ENCODE measurements around the gene CYP2W1. TPM values are rescaled to one million over a fixed set of nuclear protein-coding genes. Genes with fewer than 3 reads are reported as not detected.

CYP2W1 gene
- total RNA-seq, 1 experiment from 2014 or later, result not detected

GRCh38 chr7:988426-988911 lies 5.5 kb downstream of the CYP2W1 start:
- in situ Hi-C loops (cut with HindIII; ENCODE audit: low pct_unique_long_range_greater_than_20kb, low sequenced_read_pairs), result no loop called here
- no peak for DNase-seq (ENCODE audit: low read depth, low spot score)

- in situ Hi-C loops (cut with HindIII; ENCODE audit: low pct_unique_long_range_greater_than_20kb, low sequenced_read_pairs), result no loop called here
- no peak for DNase-seq (ENCODE audit: low read depth, low spot score)
These were observed 6.1 kb downstream of the CYP2W1 start for GRCh38 chr7:988963-989529.

GRCh38 chr7:990352-990932 lies 7.5 kb downstream of the CYP2W1 start:
- in situ Hi-C loops (cut with HindIII; ENCODE audit: low pct_unique_long_range_greater_than_20kb, low sequenced_read_pairs), result no loop called here
- no peak for DNase-seq (ENCODE audit: low read depth, low spot score)

GRCh38 chr7:990933-991728 lies 8.2 kb downstream of the CYP2W1 start:
- in situ Hi-C loops (cut with HindIII; ENCODE audit: low pct_unique_long_range_greater_than_20kb, low sequenced_read_pairs), result no loop called here

GRCh38 chr7:991729-992656 lies 9.0 kb downstream of the CYP2W1 start:
- in situ Hi-C loops (cut with HindIII; ENCODE audit: low pct_unique_long_range_greater_than_20kb, low sequenced_read_pairs), result no loop called here
- DNase-seq (ENCODE audit: low read depth, low spot score), result no peak

More at GRCh38 chr7:990933-991728, 8.2 kb downstream of the CYP2W1 start:
- no peak for DNase-seq (ENCODE audit: low read depth, low spot score)

- peak; percentile 97 for DNase-seq (ENCODE audit: low read depth, low spot score)
- in situ Hi-C loops (cut with HindIII; ENCODE audit: low pct_unique_long_range_greater_than_20kb, low sequenced_read_pairs), result no loop called here
These were observed 10.0 kb downstream of the CYP2W1 start for GRCh38 chr7:992709-993607.

- no peak for DNase-seq (ENCODE audit: low read depth, low spot score)
- in situ Hi-C loops (cut with HindIII; ENCODE audit: low pct_unique_long_range_greater_than_20kb, low sequenced_read_pairs), result no loop called here
These were observed 11.8 kb downstream of the CYP2W1 start for GRCh38 chr7:994592-995308.

- in situ Hi-C loops (cut with HindIII; ENCODE audit: low pct_unique_long_range_greater_than_20kb, low sequenced_read_pairs), result no loop called here
- no peak for DNase-seq (ENCODE audit: low read depth, low spot score)
These were observed 12.6 kb downstream of the CYP2W1 start for GRCh38 chr7:995571-995970.

GRCh38 chr7:996079-996872 lies 13.3 kb downstream of the CYP2W1 start:
- DNase-seq (ENCODE audit: low read depth, low spot score), result no peak
- in situ Hi-C loops (cut with HindIII; ENCODE audit: low pct_unique_long_range_greater_than_20kb, low sequenced_read_pairs), result no loop called here

GRCh38 chr7:997404-998395 lies 14.7 kb downstream of the CYP2W1 start:
- no peak for DNase-seq (ENCODE audit: low read depth, low spot score)
- in situ Hi-C loops (cut with HindIII; ENCODE audit: low pct_unique_long_range_greater_than_20kb, low sequenced_read_pairs), result no loop called here

GRCh38 chr7:999149-999879 lies 16.3 kb downstream of the CYP2W1 start:
- in situ Hi-C loops (cut with HindIII; ENCODE audit: low pct_unique_long_range_greater_than_20kb, low sequenced_read_pairs), result no loop called here
- DNase-seq (ENCODE audit: low read depth, low spot score), result no peak

- in situ Hi-C loops (cut with HindIII; ENCODE audit: low pct_unique_long_range_greater_than_20kb, low sequenced_read_pairs), result no loop called here
- no peak for DNase-seq (ENCODE audit: low read depth, low spot score)
These were observed 17.3 kb downstream of the CYP2W1 start for GRCh38 chr7:999941-1000935.
